Measurements from ENCODE around the gene SCYGR4. TPM values are rescaled to one million over a fixed set of nuclear protein-coding genes. Genes with fewer than 3 reads are reported as not detected.

The SCYGR4 gene
- total RNA-seq, 1 donor from 2014 or later = not detected

DNA sequence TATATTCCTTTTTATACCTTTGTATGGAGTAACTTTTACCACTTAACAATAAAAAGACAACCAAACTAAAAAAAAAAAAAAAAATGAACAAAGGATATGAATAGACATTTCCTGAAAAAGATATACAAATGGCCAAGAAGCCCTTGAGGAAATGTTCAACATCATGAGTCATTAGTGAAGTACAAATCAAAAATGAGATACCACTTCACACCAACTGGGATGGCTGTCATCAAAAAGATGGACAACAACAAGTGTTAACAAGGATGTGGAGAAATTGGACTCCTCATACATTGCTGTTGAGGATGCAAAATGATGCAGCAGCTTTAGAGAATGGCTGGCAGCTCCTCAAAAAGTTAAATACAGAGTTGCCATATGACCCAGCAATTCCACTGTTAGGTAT is 41.2 kb upstream of the SCYGR4 start:
- Histone ChIP-seq H3K4me1 (ENCODE audit: insufficient read depth, low read length) (no peaks in the 10 kb centered on the region), H4K20me1 (ENCODE audit: insufficient read depth, low read length) (no peaks in the 10 kb centered on the region), H3K36me3 (ENCODE audit: insufficient read depth, low read length) (no peaks in the 10 kb centered on the region), H2AFZ (ENCODE audit: low read depth, low read length) (no peak overlapping the region), H3K4me3 (ENCODE audit: insufficient read depth, low read depth, low read length) (no peak overlapping the region), H3K27ac (ENCODE audit: low read depth, low read length) (no peak overlapping the region), H3K79me2 (ENCODE audit: insufficient read depth, low read length) (no peaks in the 10 kb centered on the region), H3K9me3 (ENCODE audit: insufficient read depth, low read depth, low read length) (no peaks in the 10 kb centered on the region), H3K27me3 (ENCODE audit: insufficient read depth, low read length) (no peaks in the 10 kb centered on the region), H3K4me2 (ENCODE audit: low read length) (no peak overlapping the region), H3K9ac (ENCODE audit: low read length) (no peak overlapping the region)
- Mint-ChIP-seq H3K4me3 (ENCODE audit: unreplicated experiment) (no peak overlapping the region), H3K36me3 (ENCODE audit: low read depth, unreplicated experiment) (no peaks in the 10 kb centered on the region), H3K9me3 (ENCODE audit: unreplicated experiment) (no peaks in the 10 kb centered on the region), H3K27me3 (ENCODE audit: low read depth, unreplicated experiment) (no peaks in the 10 kb centered on the region), H3K4me1 (ENCODE audit: low read depth, unreplicated experiment) (peaks cover 4% of the 10 kb centered on the region), H3K27ac (ENCODE audit: unreplicated experiment) (no peak overlapping the region)
- FAIRE-seq = no peak
- no peak for DNase-seq (ENCODE audit: low read depth)
- TF ChIP-seq, protein P1, sequence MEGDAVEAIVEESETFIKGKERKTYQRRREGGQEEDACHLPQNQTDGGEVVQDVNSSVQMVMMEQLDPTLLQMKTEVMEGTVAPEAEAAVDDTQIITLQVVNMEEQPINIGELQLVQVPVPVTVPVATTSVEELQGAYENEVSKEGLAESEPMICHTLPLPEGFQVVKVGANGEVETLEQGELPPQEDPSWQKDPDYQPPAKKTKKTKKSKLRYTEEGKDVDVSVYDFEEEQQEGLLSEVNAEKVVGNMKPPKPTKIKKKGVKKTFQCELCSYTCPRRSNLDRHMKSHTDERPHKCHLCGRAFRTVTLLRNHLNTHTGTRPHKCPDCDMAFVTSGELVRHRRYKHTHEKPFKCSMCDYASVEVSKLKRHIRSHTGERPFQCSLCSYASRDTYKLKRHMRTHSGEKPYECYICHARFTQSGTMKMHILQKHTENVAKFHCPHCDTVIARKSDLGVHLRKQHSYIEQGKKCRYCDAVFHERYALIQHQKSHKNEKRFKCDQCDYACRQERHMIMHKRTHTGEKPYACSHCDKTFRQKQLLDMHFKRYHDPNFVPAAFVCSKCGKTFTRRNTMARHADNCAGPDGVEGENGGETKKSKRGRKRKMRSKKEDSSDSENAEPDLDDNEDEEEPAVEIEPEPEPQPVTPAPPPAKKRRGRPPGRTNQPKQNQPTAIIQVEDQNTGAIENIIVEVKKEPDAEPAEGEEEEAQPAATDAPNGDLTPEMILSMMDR (IDR thresholded peaks at IDR 0.05; ENCODE audit: insufficient read depth, low read depth, low read length) = no peak
- TF ChIP-seq EZH2 (IDR thresholded peaks at IDR 0.05; ENCODE audit: insufficient read depth, low read length) = no peak

DNA sequence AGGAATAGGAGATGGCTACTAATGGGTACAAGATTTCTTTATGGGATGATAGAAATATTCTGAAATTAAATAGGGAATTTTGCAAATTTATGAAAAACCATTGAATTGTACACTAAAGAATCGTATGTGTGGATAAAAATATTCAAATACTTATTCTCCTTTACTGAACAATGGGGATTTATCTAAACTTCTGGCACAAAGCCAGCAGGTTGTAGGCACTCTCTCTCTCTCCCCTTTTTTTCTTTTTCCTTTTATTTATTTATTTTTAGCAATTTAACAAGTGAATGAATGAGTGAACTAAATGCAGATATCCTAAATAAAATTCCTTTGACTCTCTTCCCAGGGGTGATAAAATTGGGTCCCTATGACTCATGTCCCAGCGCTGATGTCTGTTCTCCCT is 40.5 kb upstream of the SCYGR4 start:
- TF ChIP-seq, protein P1 (IDR thresholded peaks at IDR 0.05; ENCODE audit: insufficient read depth, low read depth, low read length) = no peak
- TF ChIP-seq EZH2 (IDR thresholded peaks at IDR 0.05; ENCODE audit: insufficient read depth, low read length) = no peak
- FAIRE-seq (no peak), DNase-seq (ENCODE audit: low read depth) (no peak)
- Mint-ChIP-seq H3K27ac (ENCODE audit: unreplicated experiment) (no peak overlapping the region), H3K36me3 (ENCODE audit: low read depth, unreplicated experiment) (no peaks in the 10 kb centered on the region), H3K4me1 (ENCODE audit: low read depth, unreplicated experiment) (no peaks in the 10 kb centered on the region), H3K9me3 (ENCODE audit: unreplicated experiment) (no peaks in the 10 kb centered on the region), H3K27me3 (ENCODE audit: low read depth, unreplicated experiment) (no peaks in the 10 kb centered on the region), H3K4me3 (ENCODE audit: unreplicated experiment) (no peak overlapping the region)
- Histone ChIP-seq H3K4me3 (ENCODE audit: insufficient read depth, low read depth, low read length) (no peak overlapping the region), H4K20me1 (ENCODE audit: insufficient read depth, low read length) (no peaks in the 10 kb centered on the region), H3K36me3 (ENCODE audit: insufficient read depth, low read length) (no peaks in the 10 kb centered on the region), H3K27me3 (ENCODE audit: insufficient read depth, low read length) (no peaks in the 10 kb centered on the region), H3K4me1 (ENCODE audit: insufficient read depth, low read length) (no peaks in the 10 kb centered on the region), H3K9me3 (ENCODE audit: insufficient read depth, low read depth, low read length) (no peaks in the 10 kb centered on the region), H3K79me2 (ENCODE audit: insufficient read depth, low read length) (no peaks in the 10 kb centered on the region), H2AFZ (ENCODE audit: low read depth, low read length) (no peak overlapping the region), H3K4me2 (ENCODE audit: low read length) (no peak overlapping the region), H3K9ac (ENCODE audit: low read length) (no peak overlapping the region), H3K27ac (ENCODE audit: low read depth, low read length) (no peak overlapping the region)

DNA sequence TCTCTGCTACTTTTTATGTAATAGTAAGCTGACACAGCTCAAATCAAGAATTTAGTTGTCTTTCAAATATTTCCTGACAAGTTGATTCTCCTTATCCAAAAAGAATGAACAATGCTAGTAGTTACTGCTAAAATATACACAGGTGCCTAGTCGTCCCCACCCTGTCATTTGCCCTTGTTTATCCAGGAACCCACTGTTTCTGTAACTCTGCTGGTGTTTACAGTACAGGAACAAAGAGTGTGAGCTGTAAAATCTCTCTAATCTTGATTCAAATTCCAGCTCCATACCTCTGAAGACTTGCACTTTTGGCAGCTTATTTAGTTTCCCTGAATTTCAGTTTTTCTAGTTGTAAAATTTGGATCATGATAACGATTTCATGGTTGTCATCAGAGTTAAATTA is 39.7 kb upstream of the SCYGR4 start:
- Histone ChIP-seq H4K20me1 (ENCODE audit: insufficient read depth, low read length) (no peaks in the 10 kb centered on the region), H3K4me1 (ENCODE audit: insufficient read depth, low read length) (no peaks in the 10 kb centered on the region), H2AFZ (ENCODE audit: low read depth, low read length) (no peak overlapping the region), H3K4me3 (ENCODE audit: insufficient read depth, low read depth, low read length) (no peak overlapping the region), H3K4me2 (ENCODE audit: low read length) (no peak overlapping the region), H3K27me3 (ENCODE audit: insufficient read depth, low read length) (no peaks in the 10 kb centered on the region), H3K79me2 (ENCODE audit: insufficient read depth, low read length) (no peaks in the 10 kb centered on the region), H3K36me3 (ENCODE audit: insufficient read depth, low read length) (no peaks in the 10 kb centered on the region), H3K27ac (ENCODE audit: low read depth, low read length) (no peak overlapping the region), H3K9me3 (ENCODE audit: insufficient read depth, low read depth, low read length) (no peaks in the 10 kb centered on the region), H3K9ac (ENCODE audit: low read length) (no peak overlapping the region)
- Mint-ChIP-seq H3K9me3 (ENCODE audit: unreplicated experiment) (peaks cover 3% of the 10 kb centered on the region), H3K4me1 (ENCODE audit: low read depth, unreplicated experiment) (no peaks in the 10 kb centered on the region), H3K27me3 (ENCODE audit: low read depth, unreplicated experiment) (no peaks in the 10 kb centered on the region), H3K27ac (ENCODE audit: unreplicated experiment) (no peak overlapping the region), H3K36me3 (ENCODE audit: low read depth, unreplicated experiment) (peaks cover 4% of the 10 kb centered on the region), H3K4me3 (ENCODE audit: unreplicated experiment) (no peak overlapping the region)
- no peak for DNase-seq (ENCODE audit: low read depth)
- no peak for TF ChIP-seq EZH2 (IDR thresholded peaks at IDR 0.05; ENCODE audit: insufficient read depth, low read length)
- TF ChIP-seq, protein P1 (IDR thresholded peaks at IDR 0.05; ENCODE audit: insufficient read depth, low read depth, low read length) = no peak
- no peak for FAIRE-seq
